IMR-90 (cell line): ENCODE results near the gene PFDN1.

Experiments used
- BHLHE40 ChIP-seq: fragments of 150-350 bp; IDR thresholded peaks from 2 replicates; pipeline ENCODE4 v1.6.1; 2016; ENCODE audit warnings: mild to moderate bottlenecking, low read depth, low read length
- CEBPB ChIP-seq: IDR thresholded peaks from 2 replicates; pipeline ENCODE4 v1.6.1; 2012; ENCODE audit warnings: low read depth, low read length, improper control_type of control experiment
- CTCF ChIP-seq: conservative IDR thresholded peaks from 2 replicates; pipeline ENCODE4 v1.5.1; 2012; ENCODE audit warnings: mild to moderate bottlenecking, low read depth, low read length, improper control_type of control experiment
- MXI1 ChIP-seq: IDR thresholded peaks from 2 replicates; pipeline ENCODE4 v1.6.1; 2012; ENCODE audit warnings: low read depth, mild to moderate bottlenecking, low read length, moderate library complexity, borderline replicate concordance
- POLR2A ChIP-seq: IDR thresholded peaks from 2 replicates; pipeline ENCODE4 v1.6.1; 2012; ENCODE audit warnings: mild to moderate bottlenecking, low read depth, low read length
- RAD21 ChIP-seq: IDR thresholded peaks from 2 replicates; pipeline ENCODE4 v1.6.1; 2012; ENCODE audit warnings: low read length, improper control_type of control experiment
- RCOR1 ChIP-seq: IDR thresholded peaks from 2 replicates; pipeline ENCODE4 v1.6.1; 2012; ENCODE audit warnings: mild to moderate bottlenecking, low read length, improper control_type of control experiment; ENCODE audit not compliant: insufficient replicate concordance
- USF2 ChIP-seq: fragments of 150-350 bp; IDR thresholded peaks from 2 replicates; pipeline ENCODE4 v1.6.1; 2017; ENCODE audit warnings: mild to moderate bottlenecking, antibody characterized with exemption, low read length, low read depth

DNA sequence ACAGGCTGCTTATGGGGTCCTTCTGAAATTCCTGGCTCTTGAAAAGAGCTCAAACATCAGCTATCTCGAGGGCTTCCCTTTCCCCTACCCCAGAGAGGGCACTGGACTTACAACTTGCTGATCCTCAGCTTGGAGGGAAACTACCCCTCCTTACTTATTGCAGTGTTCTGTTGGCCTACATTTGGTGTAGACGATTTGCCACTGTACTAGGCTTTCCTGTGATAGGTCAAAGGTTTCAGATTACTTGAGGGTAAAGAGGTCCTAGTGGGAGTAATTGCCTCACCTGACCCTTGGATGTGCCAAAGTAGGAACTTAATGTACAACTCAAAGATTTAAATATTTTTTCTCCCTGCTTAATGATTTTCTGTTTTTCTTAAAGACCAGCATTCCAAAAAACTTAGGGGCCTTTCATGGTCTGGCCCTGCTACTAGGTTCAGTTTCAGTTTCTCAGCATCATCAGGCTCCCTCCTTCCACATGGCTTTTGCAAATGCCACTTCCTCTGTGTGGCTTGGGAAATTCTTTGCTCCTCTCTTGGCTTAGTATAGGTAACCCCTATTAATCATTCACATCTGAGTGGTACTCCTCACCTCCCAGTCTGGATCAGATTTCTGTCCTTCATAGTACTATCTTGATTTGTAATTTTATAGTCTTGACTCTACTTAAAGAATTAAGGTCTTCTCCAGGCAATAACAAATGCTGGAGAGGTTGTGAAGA, 95.5 kb downstream of the PFDN1 start:
- TF ChIP-seq CTCF, result no peak
- no peak for TF ChIP-seq MXI1
- TF ChIP-seq CEBPB, result no peak
- no peak for TF ChIP-seq USF2
- TF ChIP-seq POLR2A, result no peak
- TF ChIP-seq BHLHE40, result no peak
- no peak for TF ChIP-seq RAD21
- TF ChIP-seq RCOR1, result no peak
